GM21390 (cell line): ENCODE data around the gene PLD1.
A peak's percentile ranks its signal among the peaks of the same experiment; 100 is the strongest.

ENCODE experiments used
- ATAC-seq: cut with Tn5 transposase; IDR thresholded peaks from one replicate; pipeline ENCODE4 v1.9.1; 2021; ENCODE audit not compliant: unreplicated experiment

The PLD1 gene

DNA sequence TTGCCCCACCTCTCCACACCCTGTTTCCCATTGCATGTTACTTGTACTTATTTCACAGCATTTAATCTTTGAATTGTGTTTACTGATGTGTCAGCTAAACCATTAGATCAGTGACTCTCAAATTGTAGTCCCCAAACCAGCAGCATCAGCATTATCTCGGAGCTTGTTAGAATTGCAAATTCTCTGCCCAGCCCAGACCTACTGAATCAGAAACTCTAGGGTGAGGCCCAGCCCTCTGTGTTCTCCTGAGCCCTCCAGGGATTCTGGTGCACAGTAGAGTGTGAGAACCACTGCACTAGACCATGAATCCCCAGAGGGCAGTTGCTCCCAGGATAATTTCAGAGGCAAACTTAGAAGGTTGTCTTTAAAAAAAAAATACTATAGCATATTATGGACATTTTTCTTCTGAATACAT, 13.0 kb downstream of the PLD1 start:
- ATAC-seq = peak; percentile 58

- ATAC-seq = no peak
These were observed 13.5 kb downstream of the PLD1 start for GRCh38 chr3:171796625-171797264.

- no peak for ATAC-seq
These were observed 17.8 kb downstream of the PLD1 start for GRCh38 chr3:171792531-171792930.

- ATAC-seq = no peak
These were observed 18.6 kb downstream of the PLD1 start for GRCh38 chr3:171791692-171792076.

GRCh38 chr3:171790898-171791691, 19.2 kb downstream of the PLD1 start:
- ATAC-seq = no peak

- no peak for ATAC-seq
These were observed 19.7 kb downstream of the PLD1 start for GRCh38 chr3:171790574-171790897.

DNA sequence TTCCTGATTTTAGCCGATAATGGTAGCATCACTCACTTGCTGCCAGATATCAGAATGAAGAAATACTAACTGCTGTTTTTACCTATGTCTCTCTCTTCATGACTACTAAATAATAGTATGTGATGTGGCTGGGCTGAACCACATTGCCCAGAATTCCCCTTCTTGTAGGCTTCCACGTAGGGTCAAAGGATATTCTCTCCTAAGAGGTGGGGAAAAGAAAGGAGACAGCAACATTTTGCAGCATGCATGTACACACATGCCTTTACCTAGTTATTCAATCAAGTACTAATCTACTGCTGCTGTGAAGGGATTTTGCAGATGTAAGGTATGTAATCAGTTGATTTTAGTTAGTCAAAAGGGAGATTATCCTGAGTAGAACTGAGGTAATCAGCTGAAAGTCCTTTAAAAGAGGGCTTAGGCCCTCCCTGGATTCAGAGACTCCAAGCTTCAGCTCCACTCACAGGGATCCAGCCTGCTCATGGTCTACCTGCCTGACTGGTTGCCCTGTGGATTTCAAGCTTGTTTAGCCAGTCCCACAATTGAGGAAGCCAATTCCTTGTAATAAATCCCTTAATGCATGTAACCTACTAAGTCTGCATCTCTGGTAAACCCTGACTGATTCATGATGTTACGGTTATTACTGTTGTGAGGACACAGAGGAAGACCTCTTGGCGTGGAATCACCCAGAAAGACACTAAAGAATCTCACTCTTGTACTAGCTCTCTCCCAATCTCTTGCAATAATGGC, 20.4 kb downstream of the PLD1 start:
- ATAC-seq = no peak

GRCh38 chr3:171788546-171789351, 21.5 kb downstream of the PLD1 start:
- no peak for ATAC-seq

- ATAC-seq = no peak
These were observed 23.3 kb downstream of the PLD1 start for GRCh38 chr3:171786997-171787396.

GRCh38 chr3:171784937-171785336, 25.3 kb downstream of the PLD1 start:
- ATAC-seq = no peak

- no peak for ATAC-seq
These were observed 25.9 kb downstream of the PLD1 start for GRCh38 chr3:171784387-171784786.

DNA sequence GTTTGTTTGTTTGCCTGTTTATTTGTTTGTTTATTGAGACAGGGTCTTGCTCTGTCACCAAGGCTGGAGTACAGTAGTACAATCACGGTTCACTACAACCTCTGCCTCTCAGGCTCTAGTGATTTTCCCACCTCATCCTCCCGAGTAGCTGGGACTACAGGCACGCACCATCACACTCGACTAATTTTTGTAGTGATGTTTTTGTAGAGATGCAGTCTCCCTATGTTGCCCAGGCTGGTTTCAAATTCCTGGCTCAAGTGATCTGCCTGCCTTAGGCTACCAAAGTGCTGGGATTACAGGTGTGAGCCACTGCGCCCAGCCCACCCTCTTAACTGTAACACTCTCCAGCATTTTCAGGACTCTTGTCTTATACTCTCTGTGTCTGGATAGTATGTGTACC, 26.7 kb downstream of the PLD1 start:
- no peak for ATAC-seq

- ATAC-seq = no peak
These were observed 27.2 kb downstream of the PLD1 start for GRCh38 chr3:171783086-171783485.

- no peak for ATAC-seq
These were observed 27.7 kb downstream of the PLD1 start for GRCh38 chr3:171782617-171783016.

DNA sequence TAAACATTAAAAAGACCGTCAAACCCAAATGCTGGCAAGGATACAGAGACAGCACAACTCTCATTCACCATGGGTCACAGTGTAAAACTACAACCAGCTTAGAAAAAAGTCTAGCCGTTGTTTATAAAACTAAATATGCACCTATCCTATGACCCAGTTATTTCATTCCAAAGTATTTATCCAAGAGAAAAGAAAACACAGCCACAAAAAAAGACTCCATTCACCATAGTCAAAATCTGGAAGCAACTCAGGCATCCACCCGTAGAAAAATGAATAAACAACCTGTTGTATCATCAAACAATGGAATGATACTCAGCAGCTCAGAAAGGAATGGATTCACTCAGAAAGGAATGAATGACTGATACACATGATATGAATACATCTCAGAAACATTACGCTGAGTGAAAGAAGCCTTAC, 28.6 kb downstream of the PLD1 start:
- no peak for ATAC-seq

GRCh38 chr3:171778493-171778892, 31.8 kb downstream of the PLD1 start:
- no peak for ATAC-seq

- ATAC-seq = no peak
These were observed 32.7 kb downstream of the PLD1 start for GRCh38 chr3:171777596-171777995.

- ATAC-seq = no peak
These were observed 33.3 kb downstream of the PLD1 start for GRCh38 chr3:171776839-171777583.

- no peak for ATAC-seq
These were observed 33.9 kb downstream of the PLD1 start for GRCh38 chr3:171776411-171776810.

DNA sequence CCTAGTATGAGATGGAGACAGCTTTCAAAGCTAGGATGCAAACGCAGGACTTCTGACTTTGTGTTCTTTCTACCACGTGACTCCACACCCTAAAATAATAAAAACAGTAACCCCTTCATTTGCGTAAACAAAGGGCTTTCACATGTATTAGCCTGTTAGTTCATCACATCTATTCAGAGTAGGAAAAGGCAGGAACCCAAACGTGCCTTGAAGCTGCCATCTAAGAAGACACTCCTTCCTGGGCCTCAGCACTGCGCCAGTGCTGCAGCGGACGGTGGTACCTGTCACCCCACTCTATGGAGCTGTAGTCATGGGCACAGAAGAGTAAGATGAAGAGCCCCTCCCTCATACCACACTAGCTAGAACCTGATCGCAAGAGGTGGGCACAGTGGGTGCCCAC, 34.3 kb downstream of the PLD1 start:
- ATAC-seq = no peak

- no peak for ATAC-seq
These were observed 35.8 kb downstream of the PLD1 start for GRCh38 chr3:171774521-171774920.
